Activated naive CD4-positive, alpha-beta T cell treated with anti-CD3 and anti-CD28 coated beads, Interleukin-2, amount 50 U/mL, for 24 hours (primary cell): Measurements from ENCODE around the gene KCND3.

Source experiments
- H3K27ac Mint-ChIP-seq: one replicate; pipeline ENCODE4 v1.8.0; 2021; ENCODE audit warnings: mild to moderate bottlenecking, mixed read lengths
- H3K27me3 Mint-ChIP-seq: one replicate; pipeline ENCODE4 v1.8.0; 2021; ENCODE audit warnings: mixed read lengths
- H3K36me3 Mint-ChIP-seq: one replicate; pipeline ENCODE4 v1.8.0; 2021; ENCODE audit warnings: mixed read lengths
- H3K4me1 Mint-ChIP-seq: one replicate; pipeline ENCODE4 v1.8.0; 2021; ENCODE audit warnings: mixed read lengths
- H3K4me3 Mint-ChIP-seq: one replicate; pipeline ENCODE4 v1.8.0; 2021; ENCODE audit warnings: mild to moderate bottlenecking, mixed read lengths
- H3K9me3 Mint-ChIP-seq: one replicate; pipeline ENCODE4 v1.8.0; 2021; ENCODE audit warnings: mixed read lengths

The KCND3 gene

GRCh38 chr1:111795401-111795800, 194.1 kb downstream of the KCND3 start:
- H3K4me3 Mint-ChIP-seq = no peak overlapping the region
- no peaks in the 10 kb centered on the region for H3K9me3 Mint-ChIP-seq
- H3K27me3 Mint-ChIP-seq = peaks cover 5% of the 10 kb centered on the region
- H3K36me3 Mint-ChIP-seq = no peaks in the 10 kb centered on the region
- H3K4me1 Mint-ChIP-seq = no peaks in the 10 kb centered on the region
- no peak overlapping the region for H3K27ac Mint-ChIP-seq

- Mint-ChIP-seq H3K4me3 (no peak overlapping the region), H3K36me3 (no peaks in the 10 kb centered on the region), H3K27me3 (peaks cover 2% of the 10 kb centered on the region), H3K4me1 (no peaks in the 10 kb centered on the region), H3K27ac (no peak overlapping the region), H3K9me3 (no peaks in the 10 kb centered on the region)
These were observed 195.5 kb downstream of the KCND3 start for GRCh38 chr1:111793923-111794322.

GRCh38 chr1:111792249-111792648, 197.2 kb downstream of the KCND3 start:
- no peak overlapping the region for H3K4me3 Mint-ChIP-seq
- peaks cover 2% of the 10 kb centered on the region for H3K27me3 Mint-ChIP-seq
- H3K9me3 Mint-ChIP-seq = no peaks in the 10 kb centered on the region
- H3K4me1 Mint-ChIP-seq = no peaks in the 10 kb centered on the region
- no peaks in the 10 kb centered on the region for H3K36me3 Mint-ChIP-seq
- no peak overlapping the region for H3K27ac Mint-ChIP-seq

- H3K4me1 Mint-ChIP-seq = no peaks in the 10 kb centered on the region
- no peak overlapping the region for H3K27ac Mint-ChIP-seq
- H3K9me3 Mint-ChIP-seq = no peaks in the 10 kb centered on the region
- H3K36me3 Mint-ChIP-seq = no peaks in the 10 kb centered on the region
- peaks cover 2% of the 10 kb centered on the region for H3K27me3 Mint-ChIP-seq
- H3K4me3 Mint-ChIP-seq = no peak overlapping the region
These were observed 197.7 kb downstream of the KCND3 start for GRCh38 chr1:111791776-111792175.

GRCh38 chr1:111789666-111790316, 199.7 kb downstream of the KCND3 start:
- Mint-ChIP-seq H3K27ac (no peak overlapping the region), H3K9me3 (no peaks in the 10 kb centered on the region), H3K36me3 (no peaks in the 10 kb centered on the region), H3K4me1 (no peaks in the 10 kb centered on the region), H3K27me3 (no peaks in the 10 kb centered on the region), H3K4me3 (no peak overlapping the region)

- no peaks in the 10 kb centered on the region for H3K9me3 Mint-ChIP-seq
- no peak overlapping the region for H3K27ac Mint-ChIP-seq
- H3K36me3 Mint-ChIP-seq = no peaks in the 10 kb centered on the region
- no peak overlapping the region for H3K4me3 Mint-ChIP-seq
- H3K4me1 Mint-ChIP-seq = no peaks in the 10 kb centered on the region
- H3K27me3 Mint-ChIP-seq = peaks cover 1% of the 10 kb centered on the region
These were observed 200.3 kb downstream of the KCND3 start for GRCh38 chr1:111789142-111789541.

GRCh38 chr1:111786669-111787207, 202.7 kb downstream of the KCND3 start:
- no peak overlapping the region for H3K4me3 Mint-ChIP-seq
- peaks cover 3% of the 10 kb centered on the region for H3K27me3 Mint-ChIP-seq
- no peak overlapping the region for H3K27ac Mint-ChIP-seq
- no peaks in the 10 kb centered on the region for H3K9me3 Mint-ChIP-seq
- no peaks in the 10 kb centered on the region for H3K4me1 Mint-ChIP-seq
- no peaks in the 10 kb centered on the region for H3K36me3 Mint-ChIP-seq

GRCh38 chr1:111784273-111784901, 205.1 kb downstream of the KCND3 start:
- Mint-ChIP-seq H3K36me3 (no peaks in the 10 kb centered on the region), H3K4me3 (no peak overlapping the region), H3K27ac (no peak overlapping the region), H3K9me3 (no peaks in the 10 kb centered on the region), H3K27me3 (peaks cover 3% of the 10 kb centered on the region), H3K4me1 (no peaks in the 10 kb centered on the region)

- Mint-ChIP-seq H3K27ac (no peak overlapping the region), H3K4me3 (no peak overlapping the region), H3K27me3 (peaks cover 4% of the 10 kb centered on the region), H3K4me1 (no peaks in the 10 kb centered on the region), H3K36me3 (peaks cover 2% of the 10 kb centered on the region), H3K9me3 (no peaks in the 10 kb centered on the region)
These were observed 209.9 kb downstream of the KCND3 start for GRCh38 chr1:111779546-111779945.

GRCh38 chr1:111778541-111779051, 210.9 kb downstream of the KCND3 start:
- Mint-ChIP-seq H3K27ac (no peak overlapping the region), H3K9me3 (no peaks in the 10 kb centered on the region), H3K4me3 (no peak overlapping the region), H3K36me3 (peaks cover 2% of the 10 kb centered on the region), H3K4me1 (no peaks in the 10 kb centered on the region), H3K27me3 (peaks cover 3% of the 10 kb centered on the region)

GRCh38 chr1:111778066-111778465, 211.4 kb downstream of the KCND3 start:
- H3K4me1 Mint-ChIP-seq = no peaks in the 10 kb centered on the region
- no peaks in the 10 kb centered on the region for H3K9me3 Mint-ChIP-seq
- H3K27ac Mint-ChIP-seq = no peak overlapping the region
- H3K27me3 Mint-ChIP-seq = peaks cover 2% of the 10 kb centered on the region
- H3K36me3 Mint-ChIP-seq = peaks cover 2% of the 10 kb centered on the region
- no peak overlapping the region for H3K4me3 Mint-ChIP-seq

GRCh38 chr1:111777301-111777700, 212.2 kb downstream of the KCND3 start:
- H3K9me3 Mint-ChIP-seq = no peaks in the 10 kb centered on the region
- peak overlapping the region; percentile 56 for H3K27ac Mint-ChIP-seq
- no peak overlapping the region for H3K4me3 Mint-ChIP-seq
- H3K27me3 Mint-ChIP-seq = peaks cover 2% of the 10 kb centered on the region
- peaks cover 2% of the 10 kb centered on the region for H3K36me3 Mint-ChIP-seq
- no peaks in the 10 kb centered on the region for H3K4me1 Mint-ChIP-seq

- Mint-ChIP-seq H3K4me1 (no peaks in the 10 kb centered on the region), H3K27ac (peak overlapping the region; percentile 56), H3K4me3 (no peak overlapping the region), H3K36me3 (peaks cover 2% of the 10 kb centered on the region), H3K9me3 (no peaks in the 10 kb centered on the region), H3K27me3 (peaks cover 2% of the 10 kb centered on the region)
These were observed 212.6 kb downstream of the KCND3 start for GRCh38 chr1:111776861-111777260.

- H3K9me3 Mint-ChIP-seq = no peaks in the 10 kb centered on the region
- H3K27ac Mint-ChIP-seq = no peak overlapping the region
- peaks cover 2% of the 10 kb centered on the region for H3K27me3 Mint-ChIP-seq
- H3K36me3 Mint-ChIP-seq = peaks cover 2% of the 10 kb centered on the region
- H3K4me3 Mint-ChIP-seq = no peak overlapping the region
- H3K4me1 Mint-ChIP-seq = no peaks in the 10 kb centered on the region
These were observed 213.1 kb downstream of the KCND3 start for GRCh38 chr1:111776391-111776790.

GRCh38 chr1:111775966-111776365, 213.5 kb downstream of the KCND3 start:
- Mint-ChIP-seq H3K27me3 (peaks cover 2% of the 10 kb centered on the region), H3K36me3 (peaks cover 2% of the 10 kb centered on the region), H3K27ac (no peak overlapping the region), H3K4me3 (no peak overlapping the region), H3K4me1 (no peaks in the 10 kb centered on the region), H3K9me3 (no peaks in the 10 kb centered on the region)

GRCh38 chr1:111770916-111771315, 218.6 kb downstream of the KCND3 start:
- Mint-ChIP-seq H3K4me1 (peaks cover 13% of the 10 kb centered on the region), H3K9me3 (no peaks in the 10 kb centered on the region), H3K27me3 (no peaks in the 10 kb centered on the region), H3K36me3 (no peaks in the 10 kb centered on the region), H3K27ac (no peak overlapping the region), H3K4me3 (no peak overlapping the region)
